ENCODE measurements around the gene MIX23. TPM values are rescaled to one million over a fixed set of nuclear protein-coding genes. Genes with fewer than 3 reads are reported as not detected.

MIX23 gene
- polyA plus RNA-seq, 1 of the 3 experiments (the other 2 are of a cell fraction) = 11.2 TPM

DNA sequence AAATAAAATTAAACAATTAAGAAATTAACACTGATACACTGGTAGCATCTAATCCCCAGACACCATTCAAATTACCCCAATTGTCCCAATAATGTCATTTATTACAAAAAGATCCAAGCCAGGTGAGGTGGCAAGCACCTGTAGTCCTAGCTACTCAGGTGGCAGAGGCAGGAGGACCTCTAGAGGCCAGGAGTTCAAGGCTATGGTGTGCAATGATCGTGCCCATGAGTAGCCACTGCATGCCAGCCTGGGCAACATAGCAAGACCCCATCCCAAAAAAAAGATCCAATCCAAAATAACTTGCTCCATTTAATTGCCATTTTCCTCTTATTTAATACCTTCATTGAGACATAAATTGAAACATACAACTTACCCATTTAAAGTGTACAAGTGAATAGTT, 40.2 kb downstream of the MIX23 start:
- Histone ChIP-seq H3K36me3 (replicated peaks in 1 of 2; ENCODE audit: control insufficient read depth in 1 of 2, insufficient read depth in 2 of 2, low read length in 1 of 2) (no peaks in the 10 kb centered on the region), H3K27ac (ENCODE audit: low read depth in 2 of 2, low read length in 1 of 2) (no peak overlapping the region)
- 15% methylated on average over 1 of the region's 1 CpG for WGBS (ENCODE audit: low lambda C conversion rate)

More for the DNA sequence above, 40.2 kb downstream of the MIX23 start:
- Histone ChIP-seq H3K9ac (no peak overlapping the region), H3K4me2 (no peak overlapping the region), H3K4me3 (ENCODE audit: low read depth in 2 of 2, low read length in 1 of 2) (no peak overlapping the region), H3K79me2 (ENCODE audit: insufficient read depth) (no peaks in the 10 kb centered on the region), H3K9me2 (no peaks in the 10 kb centered on the region), H2AFZ (ENCODE audit: low read depth) (no peak overlapping the region), H3K4me1 (ENCODE audit: control insufficient read depth in 1 of 2, insufficient read depth in 2 of 2, low read depth in 1 of 2, low read length in 1 of 2) (no peaks in the 10 kb centered on the region), H3F3A (replicated peaks; ENCODE audit: insufficient read depth) (no peaks in the 10 kb centered on the region), H3K27me3 (ENCODE audit: insufficient read depth) (no peaks in the 10 kb centered on the region; the same call in 1 of the 2 replicates), H3K9me3 (no peaks in the 10 kb centered on the region), H4K20me1 (ENCODE audit: insufficient read depth) (no peaks in the 10 kb centered on the region)
- no peak for TF ChIP-seq RFX5 (IDR thresholded peaks at IDR 0.05; ENCODE audit: low read length)
- TF ChIP-seq, protein P1, sequence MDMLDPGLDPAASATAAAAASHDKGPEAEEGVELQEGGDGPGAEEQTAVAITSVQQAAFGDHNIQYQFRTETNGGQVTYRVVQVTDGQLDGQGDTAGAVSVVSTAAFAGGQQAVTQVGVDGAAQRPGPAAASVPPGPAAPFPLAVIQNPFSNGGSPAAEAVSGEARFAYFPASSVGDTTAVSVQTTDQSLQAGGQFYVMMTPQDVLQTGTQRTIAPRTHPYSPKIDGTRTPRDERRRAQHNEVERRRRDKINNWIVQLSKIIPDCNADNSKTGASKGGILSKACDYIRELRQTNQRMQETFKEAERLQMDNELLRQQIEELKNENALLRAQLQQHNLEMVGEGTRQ (IDR thresholded peaks at IDR 0.05; ENCODE audit: borderline replicate concordance, low read depth, low read length) = no peak
- no peak for TF ChIP-seq TEAD4 (IDR thresholded peaks at IDR 0.05; ENCODE audit: borderline replicate concordance, insufficient read depth)
- no peak for TF ChIP-seq EP300 (IDR thresholded peaks at IDR 0.05; ENCODE audit: borderline replicate concordance in 1 of 2, low read depth in 1 of 2, low read length in 1 of 2)
- TF ChIP-seq NFIC (IDR thresholded peaks at IDR 0.05; ENCODE audit: borderline replicate concordance) = no peak
- TF ChIP-seq FOSL2 (IDR thresholded peaks at IDR 0.05; ENCODE audit: borderline replicate concordance, low read depth) = no peak
- TF ChIP-seq MEF2A (IDR thresholded peaks at IDR 0.05; ENCODE audit: borderline replicate concordance, low read depth) = no peak
- TF ChIP-seq POLR2AphosphoS5 (IDR thresholded peaks at IDR 0.05; ENCODE audit: low read depth, low read length) = no peak
- TF ChIP-seq FOXJ3 (CRISPR knock-in tag; IDR thresholded peaks at IDR 0.05) = no peak
- TF ChIP-seq YY1 (IDR thresholded peaks at IDR 0.05; ENCODE audit: low read depth) = no peak
- no peak for TF ChIP-seq TCF12 (IDR thresholded peaks at IDR 0.05)
- TF ChIP-seq, protein P2, sequence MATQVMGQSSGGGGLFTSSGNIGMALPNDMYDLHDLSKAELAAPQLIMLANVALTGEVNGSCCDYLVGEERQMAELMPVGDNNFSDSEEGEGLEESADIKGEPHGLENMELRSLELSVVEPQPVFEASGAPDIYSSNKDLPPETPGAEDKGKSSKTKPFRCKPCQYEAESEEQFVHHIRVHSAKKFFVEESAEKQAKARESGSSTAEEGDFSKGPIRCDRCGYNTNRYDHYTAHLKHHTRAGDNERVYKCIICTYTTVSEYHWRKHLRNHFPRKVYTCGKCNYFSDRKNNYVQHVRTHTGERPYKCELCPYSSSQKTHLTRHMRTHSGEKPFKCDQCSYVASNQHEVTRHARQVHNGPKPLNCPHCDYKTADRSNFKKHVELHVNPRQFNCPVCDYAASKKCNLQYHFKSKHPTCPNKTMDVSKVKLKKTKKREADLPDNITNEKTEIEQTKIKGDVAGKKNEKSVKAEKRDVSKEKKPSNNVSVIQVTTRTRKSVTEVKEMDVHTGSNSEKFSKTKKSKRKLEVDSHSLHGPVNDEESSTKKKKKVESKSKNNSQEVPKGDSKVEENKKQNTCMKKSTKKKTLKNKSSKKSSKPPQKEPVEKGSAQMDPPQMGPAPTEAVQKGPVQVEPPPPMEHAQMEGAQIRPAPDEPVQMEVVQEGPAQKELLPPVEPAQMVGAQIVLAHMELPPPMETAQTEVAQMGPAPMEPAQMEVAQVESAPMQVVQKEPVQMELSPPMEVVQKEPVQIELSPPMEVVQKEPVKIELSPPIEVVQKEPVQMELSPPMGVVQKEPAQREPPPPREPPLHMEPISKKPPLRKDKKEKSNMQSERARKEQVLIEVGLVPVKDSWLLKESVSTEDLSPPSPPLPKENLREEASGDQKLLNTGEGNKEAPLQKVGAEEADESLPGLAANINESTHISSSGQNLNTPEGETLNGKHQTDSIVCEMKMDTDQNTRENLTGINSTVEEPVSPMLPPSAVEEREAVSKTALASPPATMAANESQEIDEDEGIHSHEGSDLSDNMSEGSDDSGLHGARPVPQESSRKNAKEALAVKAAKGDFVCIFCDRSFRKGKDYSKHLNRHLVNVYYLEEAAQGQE (IDR thresholded peaks at IDR 0.05; ENCODE audit: low read depth, low read length) = no peak
- TF ChIP-seq RAD21 (IDR thresholded peaks at IDR 0.05; ENCODE audit: low read length) = no peak
- TF ChIP-seq EZH2phosphoT487 (IDR thresholded peaks at IDR 0.05; ENCODE audit: borderline replicate concordance, low read depth) = no peak
- TF ChIP-seq, protein P3, sequence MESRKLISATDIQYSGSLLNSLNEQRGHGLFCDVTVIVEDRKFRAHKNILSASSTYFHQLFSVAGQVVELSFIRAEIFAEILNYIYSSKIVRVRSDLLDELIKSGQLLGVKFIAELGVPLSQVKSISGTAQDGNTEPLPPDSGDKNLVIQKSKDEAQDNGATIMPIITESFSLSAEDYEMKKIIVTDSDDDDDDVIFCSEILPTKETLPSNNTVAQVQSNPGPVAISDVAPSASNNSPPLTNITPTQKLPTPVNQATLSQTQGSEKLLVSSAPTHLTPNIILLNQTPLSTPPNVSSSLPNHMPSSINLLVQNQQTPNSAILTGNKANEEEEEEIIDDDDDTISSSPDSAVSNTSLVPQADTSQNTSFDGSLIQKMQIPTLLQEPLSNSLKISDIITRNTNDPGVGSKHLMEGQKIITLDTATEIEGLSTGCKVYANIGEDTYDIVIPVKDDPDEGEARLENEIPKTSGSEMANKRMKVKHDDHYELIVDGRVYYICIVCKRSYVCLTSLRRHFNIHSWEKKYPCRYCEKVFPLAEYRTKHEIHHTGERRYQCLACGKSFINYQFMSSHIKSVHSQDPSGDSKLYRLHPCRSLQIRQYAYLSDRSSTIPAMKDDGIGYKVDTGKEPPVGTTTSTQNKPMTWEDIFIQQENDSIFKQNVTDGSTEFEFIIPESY (IDR thresholded peaks at IDR 0.05; ENCODE audit: borderline replicate concordance, low read depth) = no peak
- TF ChIP-seq RCOR1 (IDR thresholded peaks at IDR 0.05; ENCODE audit: low read length) = no peak
- TF ChIP-seq, protein P4, sequence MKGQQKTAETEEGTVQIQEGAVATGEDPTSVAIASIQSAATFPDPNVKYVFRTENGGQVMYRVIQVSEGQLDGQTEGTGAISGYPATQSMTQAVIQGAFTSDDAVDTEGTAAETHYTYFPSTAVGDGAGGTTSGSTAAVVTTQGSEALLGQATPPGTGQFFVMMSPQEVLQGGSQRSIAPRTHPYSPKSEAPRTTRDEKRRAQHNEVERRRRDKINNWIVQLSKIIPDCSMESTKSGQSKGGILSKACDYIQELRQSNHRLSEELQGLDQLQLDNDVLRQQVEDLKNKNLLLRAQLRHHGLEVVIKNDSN (IDR thresholded peaks at IDR 0.05; ENCODE audit: borderline replicate concordance, low read depth) = no peak
- TF ChIP-seq GABPA (IDR thresholded peaks at IDR 0.05; ENCODE audit: low read depth) = no peak
- ChIA-PET CTCF (no interaction called here), POLR2A (no interaction called here)
- DNase-seq = no peak

All from SK-N-SH (cell line).